Kidney (tissue), 14 donors: Measurements from ENCODE around the gene TM9SF3. TPM values are rescaled to one million over a fixed set of nuclear protein-coding genes. Genes with fewer than 3 reads are reported as not detected.

Experiments used
- DNase-seq, 5 donors: peaks; one replicate each; pipeline ENCODE4 v3.0.0-alpha.2; 2013 to 2020
- FAIRE-seq: peaks from 2 replicates; lab custom pipeline; 2012; peaks lifted over from hg19 to GRCh38; lab: Jason Lieb, UNC
- H3K27ac ChIP-seq, 2 donors: one replicate each; pipeline ENCODE4 v1.7.0; 2013; ENCODE audit warnings: low read depth in 2 of 2, low read length in 2 of 2, inconsistent platforms in 1 of 2
- H3K27me3 ChIP-seq: one replicate; pipeline ENCODE4 v1.7.1; 2013; ENCODE audit warnings: low read length, inconsistent platforms; ENCODE audit not compliant: control insufficient read depth, insufficient read depth
- H3K36me3 ChIP-seq, 3 donors: one replicate each; pipeline versions ENCODE4 v1.7.0 to v1.7.1; 2013; ENCODE audit warnings: low read length in 3 of 3, control low read depth in 1 of 3, inconsistent platforms in 1 of 3; ENCODE audit not compliant: insufficient read depth in 3 of 3, control insufficient read depth in 2 of 3
- H3K4me1 ChIP-seq, 3 donors: one replicate each; pipeline versions ENCODE4 v1.7.0 to v1.7.1; 2013; ENCODE audit warnings: low read length in 3 of 3, inconsistent platforms in 1 of 3, low read depth in 1 of 3; ENCODE audit not compliant: control insufficient read depth in 2 of 3, insufficient read depth in 2 of 3
- H3K4me3 ChIP-seq, 3 donors: one replicate each; pipeline versions ENCODE4 v1.7.0 to v1.8.1; 2013; ENCODE audit warnings: low read length in 3 of 3, control low read depth in 1 of 3, inconsistent platforms in 1 of 3
- H3K9ac ChIP-seq, 3 donors: one replicate each; pipeline versions ENCODE4 v1.7.0 to v1.7.1; 2013; ENCODE audit warnings: low read length in 3 of 3, control low read depth in 1 of 3, inconsistent platforms in 1 of 3
- H3K9me3 ChIP-seq, 3 donors: one replicate each; pipeline versions ENCODE4 v1.7.0 to v1.7.1; 2013; ENCODE audit warnings: low read length in 3 of 3, control low read depth in 1 of 3, inconsistent platforms in 1 of 3; ENCODE audit not compliant: control insufficient read depth in 2 of 3, insufficient read depth in 1 of 3
- intact Hi-C: fragments of 100-400 bp; cut with DNase I; formaldehyde crosslinking; loops from one replicate; pipeline ENCODE4 v1.11.1; 2022
- polyA plus RNA-seq: library from polyadenylated mRNA; stranded (reverse); fragments of 350-450 nt; fragmentation: Illumina TruSeq; extraction: RNeasy Lipid Tissue Mini Kit (QIAGEN cat#74804); gene quantifications from one replicate; pipeline ENCODE4 v1.2.3, GENCODE V29; 2014; ENCODE audit warnings: low read depth, low replicate concordance; ENCODE audit not compliant: insufficient read depth
- total RNA-seq: library from RNA; stranded (reverse); fragmentation: NEBNext Ultra II Directional; extraction: Animal tissue kit (Norgen Biotek cat#: 25700); gene quantifications from one replicate; pipeline ENCODE4 v1.2.1, GENCODE V29; 2021
- TF ChIP-seq, protein P1 (sequence below): IDR thresholded peaks from 3 replicates; pipeline ENCODE4 v1.5.1; 2012; ENCODE audit warnings: mild to moderate bottlenecking, moderate library complexity, borderline replicate concordance; ENCODE audit not compliant: insufficient read depth; ENCODE audit errors: extremely low read depth
- donor health status: control.
- donor health status: control.
- donor health status: control.
- donor health status: control.
- donor health status: control.
- donor health status: DM: yes; HTN: yes; CAD: no.
- donor health status: Normal renal cell carcinoma (clear cell type).

The TM9SF3 gene
- total and polyA plus RNA-seq, 2 donors from 2014 or later, result 42.7 to 144 TPM

DNA sequence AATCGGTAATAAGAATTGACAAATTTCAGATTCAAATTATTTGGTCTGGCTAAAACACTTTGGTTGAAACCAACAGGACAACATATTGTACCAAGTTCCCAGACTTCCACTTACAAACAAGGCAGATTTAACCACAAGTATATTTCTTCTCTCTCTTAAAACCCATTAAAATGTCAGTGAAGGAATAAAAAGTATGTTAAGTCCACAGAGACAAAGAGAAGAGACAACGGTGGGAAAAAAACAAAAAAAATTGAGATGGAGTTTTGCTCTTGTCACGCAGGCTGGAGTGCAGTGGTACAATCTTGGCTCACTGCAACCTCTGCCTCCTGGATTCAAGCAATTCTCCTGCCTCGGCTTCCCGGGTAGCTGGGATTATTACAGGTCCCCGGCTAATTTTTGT, 16.3 kb downstream of the TM9SF3 start:
- FAIRE-seq, result no peak
- intact Hi-C loops, result no loop called here

GRCh38 chr10:96568402-96568801, 18.4 kb downstream of the TM9SF3 start:
- TF ChIP-seq, protein P1, sequence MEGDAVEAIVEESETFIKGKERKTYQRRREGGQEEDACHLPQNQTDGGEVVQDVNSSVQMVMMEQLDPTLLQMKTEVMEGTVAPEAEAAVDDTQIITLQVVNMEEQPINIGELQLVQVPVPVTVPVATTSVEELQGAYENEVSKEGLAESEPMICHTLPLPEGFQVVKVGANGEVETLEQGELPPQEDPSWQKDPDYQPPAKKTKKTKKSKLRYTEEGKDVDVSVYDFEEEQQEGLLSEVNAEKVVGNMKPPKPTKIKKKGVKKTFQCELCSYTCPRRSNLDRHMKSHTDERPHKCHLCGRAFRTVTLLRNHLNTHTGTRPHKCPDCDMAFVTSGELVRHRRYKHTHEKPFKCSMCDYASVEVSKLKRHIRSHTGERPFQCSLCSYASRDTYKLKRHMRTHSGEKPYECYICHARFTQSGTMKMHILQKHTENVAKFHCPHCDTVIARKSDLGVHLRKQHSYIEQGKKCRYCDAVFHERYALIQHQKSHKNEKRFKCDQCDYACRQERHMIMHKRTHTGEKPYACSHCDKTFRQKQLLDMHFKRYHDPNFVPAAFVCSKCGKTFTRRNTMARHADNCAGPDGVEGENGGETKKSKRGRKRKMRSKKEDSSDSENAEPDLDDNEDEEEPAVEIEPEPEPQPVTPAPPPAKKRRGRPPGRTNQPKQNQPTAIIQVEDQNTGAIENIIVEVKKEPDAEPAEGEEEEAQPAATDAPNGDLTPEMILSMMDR, result no peak
- Histone ChIP-seq H3K9ac (no peak overlapping the region), H3K27me3 (no peaks in the 10 kb centered on the region), H3K4me3 (no peak overlapping the region), H3K36me3 (peaks cover 0 to 3% (median 0%) of the 10 kb centered on the region in 3 donors), H3K9me3 (no peaks in the 10 kb centered on the region), H3K4me1 (peaks cover 0 to 6% (median 0%) of the 10 kb centered on the region in 3 donors), H3K27ac (no peak overlapping the region)
- FAIRE-seq (no peak), DNase-seq (no peak)
- intact Hi-C loops, result no loop called here

More for the DNA sequence above, 16.3 kb downstream of the TM9SF3 start:
- H3K36me3 ChIP-seq, result no peaks in the 10 kb centered on the region
- TF ChIP-seq, protein P1, result no peak
- no peaks in the 10 kb centered on the region for H3K9me3 ChIP-seq
- H3K27ac ChIP-seq, result no peak overlapping the region
- H3K4me1 ChIP-seq, result peaks cover 0 to 6% (median 0%) of the 10 kb centered on the region in 3 donors
- no peak overlapping the region for H3K9ac ChIP-seq
- no peaks in the 10 kb centered on the region for H3K27me3 ChIP-seq
- H3K4me3 ChIP-seq, result no peak overlapping the region
- no peak for DNase-seq

- Histone ChIP-seq H3K9me3 (no peaks in the 10 kb centered on the region), H3K27ac (no peak overlapping the region), H3K9ac (no peak overlapping the region), H3K4me3 (no peak overlapping the region), H3K4me1 (peaks cover 0 to 6% (median 0%) of the 10 kb centered on the region in 3 donors), H3K27me3 (no peaks in the 10 kb centered on the region), H3K36me3 (peaks cover 0 to 3% (median 3%) of the 10 kb centered on the region in 3 donors)
- no peak for FAIRE-seq
- no peak for DNase-seq
- TF ChIP-seq, protein P1, result no peak
- intact Hi-C loops, result no loop called here
Measured at GRCh38 chr10:96565774-96566173, 21.0 kb downstream of the TM9SF3 start.
